Gastroesophageal sphincter (tissue), 3 donors: ENCODE measurements around the gene FBXL20.

Experiments used
- POLR2A ChIP-seq, 2 donors: fragments of 450-650 bp; IDR thresholded peaks; one replicate each; pipeline ENCODE4 v1.6.1; 2017; ENCODE audit warnings: antibody characterized with exemption in 2 of 2, mild to moderate bottlenecking in 2 of 2, moderate library complexity in 1 of 2
- POLR2AphosphoS5 ChIP-seq: sonication (generic); formaldehyde crosslinking; IDR thresholded peaks from one replicate; pipeline ENCODE4 v1.6.1; 2017; ENCODE audit warnings: antibody characterized with exemption
- TF ChIP-seq, protein P1 (sequence below), 4 experiments: fragments of 200-600 bp in 2 of 4; fragments of 450-650 bp in 2 of 4; sonication (generic) in 1 of 4; IDR thresholded peaks; one replicate each; pipeline ENCODE4 v1.5.1; 2017 to 2019; ENCODE audit warnings: antibody characterized with exemption in 4 of 4, mild to moderate bottlenecking in 2 of 4, moderate library complexity in 2 of 4

DNA sequence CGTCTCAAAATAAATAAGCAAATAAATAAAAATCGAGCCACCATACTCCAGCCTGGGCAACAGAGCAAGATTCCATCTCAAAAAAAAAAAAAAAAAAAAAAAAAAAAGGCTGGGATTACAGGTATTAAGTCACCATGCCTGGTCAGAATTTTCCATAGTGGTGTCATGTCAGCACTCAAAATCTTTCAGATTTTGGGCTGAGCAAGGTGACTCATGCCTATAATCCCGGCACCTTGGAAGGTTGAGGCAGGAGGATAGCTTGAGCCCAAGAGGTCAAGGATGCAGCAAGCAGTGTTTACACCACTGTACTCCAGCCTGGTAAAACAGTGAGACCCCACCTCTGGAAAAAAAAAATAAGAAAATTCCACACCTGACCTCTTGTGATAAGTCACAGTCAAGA, 52.2 kb downstream of the FBXL20 start:
- TF ChIP-seq, protein P1, sequence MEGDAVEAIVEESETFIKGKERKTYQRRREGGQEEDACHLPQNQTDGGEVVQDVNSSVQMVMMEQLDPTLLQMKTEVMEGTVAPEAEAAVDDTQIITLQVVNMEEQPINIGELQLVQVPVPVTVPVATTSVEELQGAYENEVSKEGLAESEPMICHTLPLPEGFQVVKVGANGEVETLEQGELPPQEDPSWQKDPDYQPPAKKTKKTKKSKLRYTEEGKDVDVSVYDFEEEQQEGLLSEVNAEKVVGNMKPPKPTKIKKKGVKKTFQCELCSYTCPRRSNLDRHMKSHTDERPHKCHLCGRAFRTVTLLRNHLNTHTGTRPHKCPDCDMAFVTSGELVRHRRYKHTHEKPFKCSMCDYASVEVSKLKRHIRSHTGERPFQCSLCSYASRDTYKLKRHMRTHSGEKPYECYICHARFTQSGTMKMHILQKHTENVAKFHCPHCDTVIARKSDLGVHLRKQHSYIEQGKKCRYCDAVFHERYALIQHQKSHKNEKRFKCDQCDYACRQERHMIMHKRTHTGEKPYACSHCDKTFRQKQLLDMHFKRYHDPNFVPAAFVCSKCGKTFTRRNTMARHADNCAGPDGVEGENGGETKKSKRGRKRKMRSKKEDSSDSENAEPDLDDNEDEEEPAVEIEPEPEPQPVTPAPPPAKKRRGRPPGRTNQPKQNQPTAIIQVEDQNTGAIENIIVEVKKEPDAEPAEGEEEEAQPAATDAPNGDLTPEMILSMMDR (IDR thresholded peaks at IDR 0.05): no peak
- TF ChIP-seq POLR2A (IDR thresholded peaks at IDR 0.05): no peak
- TF ChIP-seq POLR2AphosphoS5: no peak
